Posterior vena cava (tissue), 2 donors: ENCODE measurements around the gene RGPD3. TPM values are rescaled to one million over a fixed set of nuclear protein-coding genes. Genes with fewer than 3 reads are reported as not detected.
"Not testable (repeated sequence)": the region's sequence is repeated elsewhere in the genome, so short reads cannot be mapped to it uniquely, and the experiment has no call there.

ENCODE experiments used
- DNase-seq: peaks from one replicate; pipeline ENCODE4 v3.0.0-alpha.2; 2020; ENCODE audit warnings: low spot score
- intact Hi-C, 2 donors: fragments of 100-400 bp; cut with DNase I; formaldehyde crosslinking; loops; one replicate each; pipeline versions ENCODE4 v1.14.1 to v1.14.2; 2022 to 2023
- long read RNA-seq, 2 donors: library from polyadenylated mRNA; unstranded; transcript quantifications; one replicate each; pipeline ENCODE4 v2.0.0, GENCODE V29; 2020 to 2021
- total RNA-seq, 2 donors: library from RNA; stranded (reverse); fragmentation: NEBNext Ultra II Directional; extraction: Animal tissue kit (Norgen Biotek cat#: 25700); gene quantifications; one replicate each; pipeline ENCODE4 v1.2.1, GENCODE V29; 2021
- donor health status: DM: yes; HTN: yes; CAD: no.
- donor health status: DM: yes; HTN: yes; CAD: no.

Gene RGPD3
- total RNA-seq = under 1 TPM in 1 of 2 donors, not detected in 1; 0.14 TPM
- long read RNA-seq, donor 1 = 0 reads
- long read RNA-seq, donor 2 = 0 reads

DNA sequence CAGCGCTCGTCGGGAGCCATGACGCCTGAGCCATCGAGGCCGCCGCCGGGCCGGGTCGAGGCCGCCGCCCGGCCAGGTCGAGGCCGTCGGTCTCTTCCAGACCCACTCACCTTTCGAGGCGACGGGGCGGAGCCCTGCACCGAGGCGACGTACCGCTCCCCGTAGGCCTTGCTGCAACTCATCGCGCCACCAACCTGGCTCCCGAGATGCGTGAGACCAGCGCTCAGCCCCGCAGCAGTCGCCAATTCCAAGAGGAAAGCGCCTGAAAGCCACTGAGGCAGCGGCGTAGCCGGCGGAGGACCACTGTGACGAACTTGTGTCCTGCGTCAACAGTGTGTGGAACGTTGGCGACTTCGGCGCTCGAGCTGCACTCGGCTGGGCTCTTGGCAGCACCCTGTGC lies at the start of gene RGPD3:
TSS of gene RGPD3 (minus strand) at position 307 of the 400 bp plus-strand sequence. CDS start at position 182, 125 bp downstream.
- intact Hi-C loops = not testable (repeated sequence)

GRCh38 chr2:106517329-106517728 lies 49.1 kb upstream of the RGPD3 start:
- DNase-seq = no peak
- intact Hi-C loops = no loop called here

More for the DNA sequence above, at the start of gene RGPD3:
- not testable (repeated sequence) for DNase-seq

DNA sequence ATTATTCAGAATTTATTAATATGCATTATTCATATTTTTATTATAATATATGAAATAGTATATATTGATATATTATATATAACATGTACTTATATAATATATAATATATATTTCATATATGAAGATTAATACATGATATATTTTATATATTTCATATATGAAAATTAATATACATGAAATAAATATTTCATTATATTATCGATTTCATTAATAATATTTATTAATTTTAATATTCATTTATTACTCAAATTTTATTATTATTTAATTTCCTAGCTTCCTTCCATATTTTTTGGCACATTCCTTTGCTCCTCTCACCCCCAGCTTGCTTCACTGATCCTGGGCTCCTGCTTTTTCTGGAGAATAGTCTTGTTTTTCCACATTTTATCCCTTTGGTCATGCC lies 48.7 kb upstream of the RGPD3 start:
- intact Hi-C loops = no loop called here
- DNase-seq = no peak

- DNase-seq = no peak
- intact Hi-C loops = no loop called here
Measured at GRCh38 chr2:106516436-106516835, 48.2 kb upstream of the RGPD3 start.

GRCh38 chr2:106514827-106515226 lies 46.6 kb upstream of the RGPD3 start:
- DNase-seq, intact Hi-C loops: not testable (repeated sequence)

DNA sequence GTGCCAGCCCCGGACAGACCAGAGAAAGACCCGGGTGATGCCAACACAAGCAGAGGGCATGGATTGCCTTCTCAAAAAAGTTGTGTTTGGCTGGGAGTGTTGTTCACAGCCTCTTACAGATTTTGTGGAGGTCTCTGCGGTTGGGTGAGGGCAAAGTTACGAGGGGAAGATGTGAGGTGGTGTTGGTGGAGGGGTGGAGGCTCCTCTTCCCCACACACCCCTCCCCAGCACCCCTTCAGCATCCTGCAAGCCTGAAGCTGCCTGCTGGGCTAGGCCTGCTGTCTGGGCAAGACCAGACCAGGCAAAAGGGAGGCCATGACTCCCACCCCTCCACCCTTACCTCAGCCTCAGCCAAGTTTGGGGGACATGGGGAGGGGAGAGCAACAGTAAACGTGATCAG lies 45.2 kb upstream of the RGPD3 start:
- intact Hi-C loops = not testable (repeated sequence)

DNA sequence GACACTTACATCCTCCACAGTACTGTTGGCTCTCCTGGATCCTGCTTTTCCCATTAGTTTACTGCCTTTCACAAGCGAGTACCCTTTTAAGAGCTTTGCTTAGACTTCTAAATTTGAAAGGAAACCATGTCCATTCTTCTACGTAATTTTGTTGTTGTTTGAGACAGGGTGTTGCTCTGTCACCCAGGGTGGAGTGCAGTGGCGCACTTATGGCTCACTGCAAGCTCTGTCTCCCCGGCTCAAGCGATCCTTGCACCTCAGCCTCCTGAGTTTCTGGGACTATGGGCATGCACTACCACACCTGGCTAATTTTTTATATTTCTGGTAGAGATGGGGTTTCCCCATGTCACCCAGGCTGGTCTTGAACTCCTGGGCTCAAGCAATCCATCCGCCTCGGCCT lies 43.7 kb upstream of the RGPD3 start:
- DNase-seq, intact Hi-C loops: not testable (repeated sequence)

More for the DNA sequence above, 45.2 kb upstream of the RGPD3 start:
- not testable (repeated sequence) for DNase-seq

DNA sequence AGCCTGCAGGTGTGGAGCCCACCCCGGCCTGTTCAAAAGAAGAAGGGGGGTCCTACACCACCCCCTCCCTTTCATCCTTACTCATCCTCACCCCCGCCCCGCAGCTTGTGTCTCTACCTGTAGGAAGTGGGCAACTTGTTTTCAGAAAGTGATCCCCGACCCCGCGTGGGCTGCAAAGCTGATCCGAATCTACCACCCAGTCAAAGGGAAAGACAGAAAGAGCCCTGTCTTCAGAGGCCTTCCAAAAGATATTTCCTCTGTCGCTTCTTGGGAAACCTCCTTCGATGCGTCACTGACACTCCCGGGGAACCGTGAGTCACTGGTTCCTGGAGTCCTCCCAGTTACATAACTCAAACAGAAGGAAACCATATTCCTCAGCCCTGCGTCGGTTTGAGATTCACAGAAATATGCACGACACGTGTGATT lies 43.3 kb upstream of the RGPD3 start:
- intact Hi-C loops = not testable (repeated sequence)
- peak; percentile 88 for DNase-seq

GRCh38 chr2:106510791-106511190 lies 42.6 kb upstream of the RGPD3 start:
- DNase-seq, intact Hi-C loops: not testable (repeated sequence)

- intact Hi-C loops, DNase-seq: not testable (repeated sequence)
Measured at GRCh38 chr2:106509374-106509770, 41.2 kb upstream of the RGPD3 start.

GRCh38 chr2:106508660-106509373 lies 40.6 kb upstream of the RGPD3 start:
- intact Hi-C loops, DNase-seq: not testable (repeated sequence)

GRCh38 chr2:106506002-106506687 lies 37.9 kb upstream of the RGPD3 start:
- DNase-seq, intact Hi-C loops: not testable (repeated sequence)

DNA sequence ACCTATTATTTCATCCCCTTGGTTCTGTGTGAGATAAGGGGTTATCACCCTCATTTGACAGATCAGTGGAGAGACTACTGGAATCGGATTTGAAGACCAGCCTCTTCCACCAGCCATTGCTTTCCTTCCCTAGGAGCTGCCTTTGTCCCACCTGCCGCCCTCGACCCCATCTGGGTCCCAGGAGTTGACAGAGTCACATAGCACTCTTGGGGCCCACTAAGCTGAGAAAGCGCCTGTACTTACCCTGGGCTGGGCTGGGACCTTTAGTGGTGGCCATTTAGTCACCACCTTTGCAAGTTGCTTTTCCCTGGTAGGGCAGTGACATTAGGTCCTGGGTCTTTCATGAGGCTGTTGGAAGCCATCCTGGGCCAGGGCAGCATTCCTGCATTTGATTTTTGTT lies 36.6 kb upstream of the RGPD3 start:
- intact Hi-C loops, DNase-seq: not testable (repeated sequence)

- not testable (repeated sequence) for DNase-seq
Measured at GRCh38 chr2:106504192-106504591, 36.0 kb upstream of the RGPD3 start.

GRCh38 chr2:106502351-106502750 lies 34.1 kb upstream of the RGPD3 start:
- DNase-seq, intact Hi-C loops: not testable (repeated sequence)

More at GRCh38 chr2:106504192-106504591, 36.0 kb upstream of the RGPD3 start:
- intact Hi-C loops = not testable (repeated sequence)

DNA sequence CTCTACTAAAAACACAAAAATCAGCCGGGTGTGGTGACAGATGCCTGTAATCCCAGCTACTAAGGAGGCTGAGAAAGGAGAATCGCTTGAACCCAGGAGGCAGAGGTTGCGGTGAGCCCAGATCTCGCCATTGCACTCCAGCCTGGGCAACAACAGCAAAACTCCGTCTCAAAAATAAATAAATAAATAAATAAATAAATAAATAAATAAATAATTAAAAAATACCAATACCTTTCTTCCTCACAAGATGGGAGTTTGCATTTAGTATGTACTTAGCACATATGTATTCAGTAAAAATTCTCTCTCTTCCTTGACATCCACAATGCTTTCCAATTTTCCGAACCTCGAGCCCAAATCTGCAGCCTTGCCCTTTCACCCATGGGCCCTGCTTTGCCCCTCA lies 32.1 kb upstream of the RGPD3 start:
- DNase-seq, intact Hi-C loops: not testable (repeated sequence)

- DNase-seq, intact Hi-C loops: not testable (repeated sequence)
Measured at GRCh38 chr2:106498549-106498948, 30.3 kb upstream of the RGPD3 start.

DNA sequence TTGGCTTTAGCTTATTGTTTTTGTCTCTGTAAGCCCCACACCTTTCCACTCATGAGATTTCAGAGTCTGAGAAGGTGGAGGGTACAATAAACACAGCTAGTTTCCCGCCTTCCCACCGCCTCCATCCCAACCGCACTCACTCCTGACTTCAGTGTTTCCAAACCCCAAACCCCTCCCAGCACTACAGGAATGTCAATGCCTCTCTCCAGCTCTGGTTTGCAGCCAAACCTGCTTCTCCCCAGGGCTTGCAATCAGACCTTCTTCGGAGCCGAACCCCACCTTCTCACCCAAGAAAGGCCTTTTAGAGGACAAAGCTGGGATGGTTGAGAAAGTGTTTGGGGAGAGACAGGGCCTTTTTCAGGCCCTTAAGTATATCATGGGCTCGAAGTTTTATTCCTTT lies 24.7 kb upstream of the RGPD3 start:
- intact Hi-C loops = not testable (repeated sequence)

GRCh38 chr2:106492399-106492798 lies 24.2 kb upstream of the RGPD3 start:
- DNase-seq, intact Hi-C loops: not testable (repeated sequence)

More for the DNA sequence above, 24.7 kb upstream of the RGPD3 start:
- not testable (repeated sequence) for DNase-seq

GRCh38 chr2:106489701-106490100 lies 21.5 kb upstream of the RGPD3 start:
- intact Hi-C loops, DNase-seq: not testable (repeated sequence)
